Lower lobe of right lung (tissue), 2 donors: ENCODE results near the gene NBPF6. TPM values are rescaled to one million over a fixed set of nuclear protein-coding genes. Genes with fewer than 3 reads are reported as not detected.
"Not testable (repeated sequence)": the region's sequence is repeated elsewhere in the genome, so short reads cannot be mapped to it uniquely, and the experiment has no call there.

Source experiments
- ATAC-seq, 2 donors: fragments of 200-7000 bp; cut with Tn5 transposase; one replicate each; pipeline ENCODE4 v1.9.1; 2020 to 2022; ENCODE audit warnings: mild to moderate bottlenecking in 2 of 2, moderate library complexity in 2 of 2
- DNase-seq: peaks from one replicate; pipeline ENCODE4 v3.0.0-alpha.2; 2020
- H3K27ac ChIP-seq: fragments of 200-600 bp; one replicate; pipeline ENCODE4 v1.8.0; 2022
- H3K27me3 ChIP-seq: fragments of 200-600 bp; one replicate; pipeline ENCODE4 v1.8.0; 2022; ENCODE audit warnings: low read depth
- H3K36me3 ChIP-seq: fragments of 200-600 bp; one replicate; pipeline ENCODE4 v1.8.0; 2022; ENCODE audit warnings: mild to moderate bottlenecking
- H3K4me1 ChIP-seq: fragments of 200-600 bp; one replicate; pipeline ENCODE4 v1.8.0; 2022
- H3K4me3 ChIP-seq: fragments of 200-600 bp; one replicate; pipeline ENCODE4 v1.8.0; 2022; ENCODE audit warnings: mild to moderate bottlenecking
- H3K9me3 ChIP-seq: fragments of 200-600 bp; one replicate; pipeline ENCODE4 v1.8.0; 2022
- intact Hi-C: fragments of 100-400 bp; cut with DNase I; formaldehyde crosslinking; loops from one replicate; pipeline ENCODE4 v1.11.0; 2022
- long read RNA-seq: library from polyadenylated mRNA; unstranded; transcript quantifications from one replicate; pipeline ENCODE4 v2.0.0, GENCODE V29; 2021
- total RNA-seq: library from RNA; stranded (reverse); fragmentation: NEBNext Ultra II Directional; extraction: Animal tissue kit (Norgen Biotek cat#: 25700); gene quantifications from one replicate; pipeline ENCODE4 v1.2.1, GENCODE V29; 2021
- donor health status: DM: no; HTN: yes; CAD: no; lungs with severe emphysema.

The NBPF6 gene, protein sequence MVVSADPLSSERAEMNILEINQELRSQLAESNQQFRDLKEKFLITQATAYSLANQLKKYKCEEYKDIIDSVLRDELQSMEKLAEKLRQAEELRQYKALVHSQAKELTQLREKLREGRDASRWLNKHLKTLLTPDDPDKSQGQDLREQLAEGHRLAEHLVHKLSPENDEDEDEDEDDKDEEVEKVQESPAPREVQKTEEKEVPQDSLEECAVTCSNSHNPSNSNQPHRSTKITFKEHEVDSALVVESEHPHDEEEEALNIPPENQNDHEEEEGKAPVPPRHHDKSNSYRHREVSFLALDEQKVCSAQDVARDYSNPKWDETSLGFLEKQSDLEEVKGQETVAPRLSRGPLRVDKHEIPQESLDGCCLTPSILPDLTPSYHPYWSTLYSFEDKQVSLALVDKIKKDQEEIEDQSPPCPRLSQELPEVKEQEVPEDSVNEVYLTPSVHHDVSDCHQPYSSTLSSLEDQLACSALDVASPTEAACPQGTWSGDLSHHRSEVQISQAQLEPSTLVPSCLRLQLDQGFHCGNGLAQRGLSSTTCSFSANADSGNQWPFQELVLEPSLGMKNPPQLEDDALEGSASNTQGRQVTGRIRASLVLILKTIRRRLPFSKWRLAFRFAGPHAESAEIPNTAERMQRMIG
- not detected for total RNA-seq
- long read RNA-seq: 0 reads

DNA sequence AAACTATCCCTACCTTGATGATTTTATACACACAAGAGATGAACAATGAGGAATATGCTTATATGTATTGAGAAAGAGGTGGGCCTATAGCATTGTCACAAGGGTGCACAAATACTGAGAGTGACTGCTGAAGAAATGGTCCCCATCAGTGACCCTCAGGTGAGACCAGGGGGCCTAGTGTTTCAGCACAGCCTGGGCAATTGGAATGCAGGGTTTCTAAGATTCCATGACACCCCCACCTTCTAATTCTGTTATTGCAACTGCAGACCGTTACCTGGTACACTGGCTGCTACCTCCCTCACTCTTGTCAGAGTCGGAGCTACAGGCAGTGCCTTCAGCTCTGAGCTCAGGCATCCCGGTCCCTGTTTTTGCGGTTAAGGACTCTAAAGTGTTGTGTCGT is at the start of gene NBPF6:
Gene NBPF6, plus strand, starts transcription at position 301 of the 400 bp plus-strand sequence. CDS start 259 bp downstream, outside the sequence.
- H3K27me3 ChIP-seq, intact Hi-C loops, ATAC-seq, H3K27ac ChIP-seq, H3K4me3 ChIP-seq, H3K4me1 ChIP-seq, DNase-seq, H3K36me3 ChIP-seq, H3K9me3 ChIP-seq: not testable (repeated sequence)

DNA sequence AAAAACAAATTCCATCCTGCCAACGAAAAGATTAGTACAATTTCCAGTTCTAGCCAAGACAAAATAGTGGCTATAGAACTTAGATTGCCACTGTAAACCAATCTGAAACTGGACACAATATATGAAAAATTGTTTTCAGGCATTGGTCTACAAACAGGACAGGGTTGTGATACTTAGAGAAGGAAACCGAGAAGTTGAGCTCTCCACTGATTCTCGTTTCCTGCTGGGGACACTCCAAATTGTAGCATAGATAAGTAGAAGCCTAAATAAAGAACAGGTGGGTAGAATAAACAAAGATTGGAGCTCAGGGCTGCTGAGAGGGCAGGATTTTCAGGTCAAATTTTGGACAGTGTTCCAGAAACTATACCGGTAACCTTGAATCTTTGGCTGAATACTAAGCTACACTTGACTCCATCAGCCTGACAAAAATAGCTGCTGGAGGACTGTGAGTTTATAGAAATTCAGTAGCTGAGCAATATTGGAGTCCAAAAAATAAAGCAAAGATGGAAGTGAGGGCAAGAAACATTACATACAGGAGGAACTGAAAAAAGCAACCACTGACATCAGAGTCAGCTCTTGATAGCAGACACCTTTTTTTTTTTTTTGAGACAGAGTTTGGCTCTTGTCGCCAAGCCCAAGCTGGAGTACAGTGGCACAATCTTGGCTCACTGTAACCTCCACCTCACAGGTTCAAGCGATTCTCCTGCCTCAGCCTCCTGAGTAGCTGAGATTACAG is 38.9 kb upstream of the NBPF6 start:
- H3K4me1 ChIP-seq, H3K27me3 ChIP-seq, intact Hi-C loops, ATAC-seq, H3K9me3 ChIP-seq, H3K27ac ChIP-seq, DNase-seq, H3K36me3 ChIP-seq, H3K4me3 ChIP-seq: not testable (repeated sequence)

DNA sequence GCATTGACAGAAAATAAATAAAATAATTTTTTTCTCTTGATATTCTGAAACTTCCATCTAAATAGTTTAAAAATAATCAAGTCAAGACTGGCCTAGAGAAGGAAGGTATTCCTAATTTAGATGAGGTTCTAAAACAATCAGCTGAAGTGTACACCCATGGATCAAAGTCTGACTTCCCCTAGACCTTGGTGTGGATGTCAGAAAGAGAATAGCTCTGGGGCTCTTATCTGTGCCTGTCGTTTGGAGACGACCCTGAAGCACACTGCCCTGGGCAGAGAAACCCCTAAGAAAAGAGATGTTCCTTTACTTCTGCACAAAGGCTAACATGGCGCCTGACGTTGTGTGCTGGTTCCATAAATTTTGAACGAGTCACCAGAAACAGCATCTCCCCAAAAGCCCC is 30.0 kb upstream of the NBPF6 start:
- H3K27ac ChIP-seq, H3K36me3 ChIP-seq, ATAC-seq, intact Hi-C loops, DNase-seq, H3K9me3 ChIP-seq, H3K4me1 ChIP-seq, H3K4me3 ChIP-seq, H3K27me3 ChIP-seq: not testable (repeated sequence)

DNA sequence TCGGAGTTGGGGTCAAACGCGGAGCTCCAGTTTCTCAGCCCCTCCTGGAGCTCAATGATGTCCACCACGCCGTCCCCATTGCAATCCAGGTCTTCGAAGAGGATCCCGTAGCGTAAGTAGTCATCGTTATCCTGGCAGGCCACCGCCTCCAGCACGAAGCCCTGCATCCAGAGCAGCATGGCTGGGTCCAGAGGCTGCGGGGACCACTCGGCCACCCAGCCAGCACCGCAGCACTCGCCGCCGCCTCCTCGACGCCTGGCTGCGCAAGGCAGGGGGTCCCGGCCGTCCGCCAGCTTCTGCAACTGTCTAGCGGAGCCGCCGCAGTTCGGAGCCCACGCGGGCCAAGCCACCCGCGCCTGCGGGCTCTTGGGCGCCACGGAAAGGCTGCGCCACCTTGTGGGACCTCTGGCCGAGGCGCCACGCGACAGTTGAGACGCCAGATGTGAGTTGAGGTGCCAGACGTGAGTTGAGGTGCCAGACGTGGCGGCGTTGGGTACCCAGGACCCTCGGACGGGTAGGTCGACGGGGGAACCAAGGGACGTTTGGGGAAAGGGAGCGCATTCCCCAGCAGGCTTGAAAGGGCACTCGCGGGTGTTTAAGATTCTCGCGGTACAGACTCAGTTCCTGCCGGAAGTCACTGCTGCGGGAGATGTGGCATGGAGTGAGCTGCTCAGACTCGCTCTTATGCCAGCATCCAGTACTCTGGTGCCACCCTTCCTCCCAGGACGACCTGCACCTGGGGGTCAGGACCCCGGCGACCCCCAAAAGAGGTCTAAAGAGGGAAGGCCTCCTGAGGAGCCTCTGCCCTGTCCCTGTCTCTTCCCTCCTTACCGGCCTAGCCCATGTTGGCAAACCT is 28.9 kb upstream of the NBPF6 start:
- H3K36me3 ChIP-seq, H3K9me3 ChIP-seq, H3K27ac ChIP-seq, DNase-seq, intact Hi-C loops, H3K4me3 ChIP-seq, H3K27me3 ChIP-seq, H3K4me1 ChIP-seq: not testable (repeated sequence)
- ATAC-seq: peak; percentile 56 to 62

DNA sequence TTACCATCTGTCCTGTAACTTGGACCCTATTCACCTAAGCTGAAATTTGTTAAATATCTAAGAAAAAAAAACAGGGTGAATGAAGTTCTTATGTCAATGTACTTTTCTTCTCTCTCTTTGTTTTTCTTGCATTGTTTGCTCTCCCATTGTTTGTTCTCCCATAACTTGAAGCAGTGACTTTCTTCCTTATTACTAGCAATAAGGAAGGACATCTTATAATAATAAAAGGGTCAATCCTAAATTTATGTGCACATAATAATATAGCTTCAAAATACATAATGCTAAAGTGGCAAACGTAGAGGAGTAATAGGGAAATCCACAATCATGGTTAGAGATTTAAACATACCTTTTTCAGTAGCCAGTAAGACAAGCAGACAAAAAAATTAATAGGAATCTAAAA is 23.3 kb upstream of the NBPF6 start:
- H3K9me3 ChIP-seq, intact Hi-C loops, H3K27me3 ChIP-seq, H3K36me3 ChIP-seq, H3K27ac ChIP-seq, H3K4me3 ChIP-seq, ATAC-seq, H3K4me1 ChIP-seq, DNase-seq: not testable (repeated sequence)

DNA sequence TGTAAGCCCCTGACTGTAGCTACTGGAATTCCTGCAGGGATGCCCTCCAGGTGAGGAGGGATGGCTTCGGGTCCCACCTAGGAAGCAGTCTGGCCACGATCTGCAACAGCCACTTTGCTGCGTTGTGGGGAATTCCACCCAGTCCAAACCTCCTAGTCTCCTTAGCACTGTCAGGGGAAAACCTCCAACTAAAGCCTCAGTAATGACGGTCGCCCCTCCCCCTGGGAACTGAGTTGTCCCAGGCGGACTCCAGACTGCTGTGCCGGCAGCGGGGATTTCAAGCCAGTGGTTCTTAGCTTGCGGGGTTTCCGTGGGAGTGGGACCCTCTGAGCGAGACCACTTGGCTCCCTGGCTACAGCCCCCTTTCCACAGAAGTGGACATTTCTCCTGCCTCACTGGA is 18.1 kb upstream of the NBPF6 start:
- H3K27ac ChIP-seq, DNase-seq, H3K36me3 ChIP-seq, intact Hi-C loops, H3K27me3 ChIP-seq, H3K9me3 ChIP-seq, H3K4me3 ChIP-seq, H3K4me1 ChIP-seq, ATAC-seq: not testable (repeated sequence)

DNA sequence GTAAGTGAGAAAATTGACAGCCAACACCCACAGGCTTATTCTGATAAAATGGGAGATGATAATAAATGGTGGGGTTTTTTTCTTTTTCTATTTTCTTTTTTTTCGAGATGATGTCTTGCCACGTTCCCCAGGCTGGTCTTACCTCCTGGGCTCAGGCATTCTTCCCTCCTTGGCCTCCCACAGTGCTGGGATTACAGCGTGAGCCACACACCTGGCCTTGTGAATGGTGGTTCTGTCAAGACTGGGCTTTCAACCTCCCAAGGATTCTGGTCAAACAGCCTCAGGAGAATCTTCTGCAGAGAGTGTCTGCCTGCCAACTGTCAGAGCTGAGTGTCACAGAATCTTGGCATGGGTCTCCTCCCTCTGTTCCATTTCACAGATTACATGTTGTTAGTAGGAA is 16.7 kb upstream of the NBPF6 start:
- H3K27me3 ChIP-seq, DNase-seq, H3K36me3 ChIP-seq, H3K4me1 ChIP-seq, H3K4me3 ChIP-seq, ATAC-seq, intact Hi-C loops, H3K27ac ChIP-seq, H3K9me3 ChIP-seq: not testable (repeated sequence)

DNA sequence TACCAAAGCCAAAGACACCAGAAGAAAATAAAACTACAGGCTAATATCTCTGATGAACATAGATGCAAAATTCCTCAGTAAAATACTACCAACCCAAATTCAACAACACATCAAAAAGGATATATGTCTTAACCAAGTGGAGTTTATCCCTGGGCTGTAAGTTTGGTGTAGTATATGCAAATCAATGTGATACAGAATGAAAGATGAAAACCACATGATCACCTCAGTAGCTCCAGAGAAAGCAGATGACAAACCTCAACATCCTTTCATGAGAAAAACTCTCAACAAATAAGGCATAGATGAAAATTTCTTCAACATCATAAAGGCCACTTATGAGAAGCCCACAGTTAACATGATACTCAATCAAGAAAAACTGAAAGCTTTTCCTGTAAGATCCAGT is 11.6 kb upstream of the NBPF6 start:
- H3K4me3 ChIP-seq, H3K4me1 ChIP-seq, intact Hi-C loops, ATAC-seq, H3K27ac ChIP-seq, H3K36me3 ChIP-seq, H3K9me3 ChIP-seq, H3K27me3 ChIP-seq, DNase-seq: not testable (repeated sequence)

DNA sequence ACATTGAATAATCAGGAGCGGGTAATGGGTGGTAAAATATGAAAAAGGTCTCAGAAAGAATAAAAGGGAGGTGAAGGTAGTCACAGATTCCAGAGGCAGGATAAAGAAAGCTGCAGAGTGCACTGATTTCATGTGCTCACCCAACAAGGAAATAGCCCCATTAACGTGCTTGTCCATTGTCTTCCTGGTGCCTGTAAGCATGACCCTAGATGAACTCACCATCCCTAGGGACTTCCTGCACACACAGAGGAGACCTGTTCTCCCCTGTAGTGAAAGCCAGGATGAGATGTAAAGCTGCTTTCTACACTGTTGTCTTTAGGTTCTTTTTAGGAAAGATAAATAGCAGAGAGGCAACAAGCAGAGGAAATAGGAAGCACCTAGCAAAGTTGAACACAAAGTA is 4.4 kb downstream of the NBPF6 start:
- intact Hi-C loops, H3K36me3 ChIP-seq, DNase-seq, H3K4me3 ChIP-seq, H3K27ac ChIP-seq, H3K4me1 ChIP-seq, H3K9me3 ChIP-seq, H3K27me3 ChIP-seq, ATAC-seq: not testable (repeated sequence)

DNA sequence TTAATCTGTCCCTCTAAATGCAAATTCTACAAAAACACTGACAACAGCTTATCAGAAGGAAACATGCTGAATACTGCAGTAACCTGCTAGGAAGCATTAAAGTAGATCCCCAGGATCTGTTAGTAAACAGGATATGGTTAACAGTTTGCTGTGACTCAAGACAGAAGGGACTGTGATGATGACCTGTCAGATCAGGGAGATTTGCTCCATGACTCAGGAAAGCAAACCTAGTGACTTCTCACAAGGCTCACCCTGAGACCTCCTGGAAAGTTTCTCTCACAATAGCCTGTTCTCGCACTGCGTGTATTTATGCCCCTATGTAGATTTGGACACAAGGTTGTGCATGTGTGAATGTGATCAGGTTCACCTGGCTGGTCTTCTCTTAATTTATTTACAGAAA is 8.5 kb downstream of the NBPF6 start:
- H3K4me3 ChIP-seq, intact Hi-C loops, H3K27ac ChIP-seq, H3K9me3 ChIP-seq, DNase-seq, H3K4me1 ChIP-seq, H3K36me3 ChIP-seq, ATAC-seq, H3K27me3 ChIP-seq: not testable (repeated sequence)

DNA sequence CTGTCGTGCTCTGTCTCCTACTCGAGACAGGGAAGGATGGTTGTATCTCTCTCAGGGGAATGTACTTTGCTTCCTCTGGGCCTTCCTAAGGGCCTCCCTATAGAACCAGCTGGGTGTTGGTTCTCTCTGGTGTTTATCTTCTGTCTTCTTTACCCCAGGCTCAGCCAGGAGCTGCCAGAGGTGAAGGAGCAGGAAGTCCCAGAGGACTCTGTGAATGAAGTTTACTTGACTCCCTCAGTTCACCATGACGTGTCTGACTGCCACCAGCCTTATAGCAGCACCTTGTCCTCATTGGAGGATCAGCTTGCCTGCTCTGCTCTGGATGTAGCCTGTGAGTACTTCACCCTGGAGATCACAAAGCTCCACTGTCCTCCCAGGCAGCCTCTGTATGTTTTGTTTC is 11.6 kb downstream of the NBPF6 start:
- H3K9me3 ChIP-seq, intact Hi-C loops, H3K4me1 ChIP-seq, ATAC-seq, H3K27ac ChIP-seq, H3K36me3 ChIP-seq, DNase-seq, H3K4me3 ChIP-seq, H3K27me3 ChIP-seq: not testable (repeated sequence)

DNA sequence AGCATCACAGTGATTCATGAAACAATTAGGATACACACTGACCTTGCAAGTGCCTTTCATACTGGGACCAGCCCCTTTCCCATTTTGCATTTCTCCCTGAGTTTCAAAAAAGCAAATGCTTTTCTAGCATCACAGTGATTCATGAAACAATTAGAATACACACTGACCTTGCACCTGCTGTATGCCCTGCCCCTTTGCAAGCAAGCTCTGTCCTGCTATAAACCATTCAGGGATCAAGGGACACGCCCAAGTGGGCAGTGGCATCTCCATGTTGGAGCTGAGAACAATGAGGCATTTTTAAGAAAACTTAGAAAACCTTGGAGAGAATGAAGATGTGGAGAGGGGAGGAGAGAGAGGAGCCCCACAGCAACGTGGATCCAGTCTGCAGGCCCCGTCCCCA is 13.8 kb downstream of the NBPF6 start:
- H3K9me3 ChIP-seq, intact Hi-C loops, ATAC-seq: not testable (repeated sequence)

DNA sequence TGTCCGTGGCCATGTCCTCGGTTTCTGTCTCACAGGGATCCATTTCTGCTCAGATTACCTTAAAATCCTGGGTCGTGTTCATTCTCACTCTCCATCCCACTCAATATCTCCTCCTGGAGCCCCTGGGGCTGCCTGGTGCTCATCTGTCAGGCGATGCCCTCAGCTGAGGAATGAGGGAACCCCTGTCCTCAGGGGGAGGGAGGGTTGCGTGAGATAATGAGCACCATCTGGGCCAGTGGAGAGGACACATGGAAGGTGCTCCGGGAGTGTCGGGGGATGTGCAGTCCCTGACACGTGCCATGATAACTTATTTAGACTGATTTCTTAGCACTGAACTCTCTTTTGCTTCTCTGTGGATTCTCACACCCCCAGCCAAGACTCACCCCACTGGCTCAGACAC is 16.0 kb downstream of the NBPF6 start:
- ATAC-seq: peak in 1 of 2 donors; percentile 14
- H3K27ac ChIP-seq, H3K36me3 ChIP-seq, H3K27me3 ChIP-seq, intact Hi-C loops, DNase-seq, H3K4me3 ChIP-seq, H3K9me3 ChIP-seq, H3K4me1 ChIP-seq: not testable (repeated sequence)

More for the DNA sequence above, 13.8 kb downstream of the NBPF6 start:
- H3K27ac ChIP-seq, H3K27me3 ChIP-seq, H3K4me1 ChIP-seq, H3K36me3 ChIP-seq, DNase-seq, H3K4me3 ChIP-seq: not testable (repeated sequence)
